ENCODE data around the gene UNC5A. TPM values are rescaled to one million over a fixed set of nuclear protein-coding genes. Genes with fewer than 3 reads are reported as not detected.

The UNC5A gene
- total RNA-seq, 6 experiments from 2014 or later = not detected

DNA sequence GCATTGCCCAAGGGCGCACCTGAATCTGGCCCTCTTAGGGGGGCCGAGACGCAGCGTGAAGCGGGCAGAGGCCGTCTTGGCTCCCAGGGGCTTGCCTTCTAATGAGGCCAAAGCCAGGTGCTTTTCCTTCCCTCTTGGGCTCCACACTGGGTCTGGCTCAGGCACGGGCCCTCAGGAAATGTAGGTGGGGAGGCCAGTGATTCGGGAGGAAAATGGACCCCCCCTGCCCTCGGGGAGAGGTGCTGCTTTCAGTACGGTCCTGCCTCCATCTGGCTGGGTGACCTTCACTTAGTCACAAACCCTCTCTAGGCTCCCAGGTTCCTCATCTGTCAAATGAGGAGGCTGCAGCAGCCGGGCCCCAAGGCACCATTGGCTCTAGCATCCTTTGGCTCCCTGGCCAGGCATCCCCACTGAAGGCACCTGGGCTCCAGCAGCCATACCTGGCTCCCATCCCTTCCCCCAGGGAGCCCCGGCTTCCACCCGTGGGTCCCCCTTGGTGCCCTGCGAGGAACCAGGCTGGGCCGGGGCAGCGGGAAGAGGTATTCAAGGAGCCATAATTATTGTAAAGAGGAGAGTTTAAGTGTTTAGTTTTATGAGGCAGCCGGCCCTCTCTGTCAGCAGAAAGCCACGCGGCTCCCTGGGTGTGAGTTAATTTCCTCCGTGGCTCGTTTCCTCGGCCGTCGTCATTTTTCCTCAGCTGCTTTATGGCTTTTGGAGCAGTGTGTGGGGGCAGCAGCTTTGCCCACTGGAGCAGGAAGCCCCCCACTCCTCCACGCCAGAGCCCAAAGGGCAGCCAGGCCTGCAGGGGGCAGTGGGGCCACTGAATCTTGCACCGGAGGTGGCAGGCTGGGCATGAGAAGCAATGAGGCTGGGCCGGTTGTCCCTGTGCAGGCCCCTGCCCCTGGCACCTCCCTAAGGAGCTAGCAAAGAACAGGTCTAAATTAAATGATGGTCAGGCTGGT, 24.9 kb upstream of the UNC5A start:
- Histone ChIP-seq H3K27me3 (no peaks in the 10 kb centered on the region), H3K4me1 (no peaks in the 10 kb centered on the region), H3K36me3 (no peaks in the 10 kb centered on the region), H3K4me3 (no peak overlapping the region), H3K27ac (no peak overlapping the region), H3K9me3 (no peaks in the 10 kb centered on the region)
- ATAC-seq = no peak
- intact Hi-C loops (cut with DNase I) = no loop called here
- peak in 1 of 3 donors; percentile 40 for DNase-seq
- TF ChIP-seq POLR2A (IDR thresholded peaks at IDR 0.05) = no peak
- TF ChIP-seq, protein P1, sequence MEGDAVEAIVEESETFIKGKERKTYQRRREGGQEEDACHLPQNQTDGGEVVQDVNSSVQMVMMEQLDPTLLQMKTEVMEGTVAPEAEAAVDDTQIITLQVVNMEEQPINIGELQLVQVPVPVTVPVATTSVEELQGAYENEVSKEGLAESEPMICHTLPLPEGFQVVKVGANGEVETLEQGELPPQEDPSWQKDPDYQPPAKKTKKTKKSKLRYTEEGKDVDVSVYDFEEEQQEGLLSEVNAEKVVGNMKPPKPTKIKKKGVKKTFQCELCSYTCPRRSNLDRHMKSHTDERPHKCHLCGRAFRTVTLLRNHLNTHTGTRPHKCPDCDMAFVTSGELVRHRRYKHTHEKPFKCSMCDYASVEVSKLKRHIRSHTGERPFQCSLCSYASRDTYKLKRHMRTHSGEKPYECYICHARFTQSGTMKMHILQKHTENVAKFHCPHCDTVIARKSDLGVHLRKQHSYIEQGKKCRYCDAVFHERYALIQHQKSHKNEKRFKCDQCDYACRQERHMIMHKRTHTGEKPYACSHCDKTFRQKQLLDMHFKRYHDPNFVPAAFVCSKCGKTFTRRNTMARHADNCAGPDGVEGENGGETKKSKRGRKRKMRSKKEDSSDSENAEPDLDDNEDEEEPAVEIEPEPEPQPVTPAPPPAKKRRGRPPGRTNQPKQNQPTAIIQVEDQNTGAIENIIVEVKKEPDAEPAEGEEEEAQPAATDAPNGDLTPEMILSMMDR (IDR thresholded peaks at IDR 0.05) = no peak
- WGBS (ENCODE audit: insufficient coverage, low coverage, low lambda C conversion rate, missing lambda C conversion rate) = 48% methylated on average over 12 of the region's 27 CpGs

DNA sequence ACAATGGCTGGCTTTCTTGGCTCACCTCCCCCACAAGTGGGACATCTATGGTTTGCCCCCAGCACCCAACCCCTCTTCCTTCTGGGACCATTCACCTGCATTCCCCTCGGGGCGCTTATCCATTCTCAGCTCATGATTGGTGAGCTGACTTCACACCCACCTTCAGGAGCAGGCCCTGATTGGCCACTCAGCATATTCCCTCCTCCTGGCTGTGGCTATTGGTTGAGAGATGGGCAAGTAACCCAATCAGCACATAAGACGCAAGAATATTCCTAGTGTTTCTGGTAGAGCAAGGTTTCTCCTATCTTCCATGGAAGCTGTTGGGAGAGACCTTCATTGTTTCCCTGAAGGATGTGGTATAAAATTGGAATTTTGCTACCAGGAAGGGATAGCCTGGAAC, 22.7 kb upstream of the UNC5A start:
- WGBS (ENCODE audit: insufficient coverage, low coverage, low lambda C conversion rate, missing lambda C conversion rate) = 47% methylated on average over 3 of the region's 3 CpGs
- Histone ChIP-seq H3K4me1 (no peaks in the 10 kb centered on the region), H3K27me3 (no peaks in the 10 kb centered on the region)

GRCh38 chr5:176788091-176788490, 22.3 kb upstream of the UNC5A start:
- DNase-seq (no peak), ATAC-seq (no peak)
- intact Hi-C loops (cut with DNase I) = no loop called here
- no peaks in the 10 kb centered on the region for H3K27me3 ChIP-seq
- TF ChIP-seq, protein P1 (IDR thresholded peaks at IDR 0.05) = no peak
- TF ChIP-seq POLR2A (IDR thresholded peaks at IDR 0.05) = no peak
- H3K4me3 ChIP-seq = no peak overlapping the region
- H3K9me3 ChIP-seq = no peaks in the 10 kb centered on the region
- H3K4me1 ChIP-seq = no peaks in the 10 kb centered on the region
- WGBS (ENCODE audit: insufficient coverage, low coverage, low lambda C conversion rate, missing lambda C conversion rate) = 42% methylated on average over 4 of the region's 7 CpGs
- H3K27ac ChIP-seq = no peak overlapping the region
- H3K36me3 ChIP-seq = no peaks in the 10 kb centered on the region

More for the DNA sequence above, 22.7 kb upstream of the UNC5A start:
- Histone ChIP-seq H3K9me3 (no peaks in the 10 kb centered on the region), H3K36me3 (no peaks in the 10 kb centered on the region), H3K4me3 (no peak overlapping the region), H3K27ac (no peak overlapping the region)
- DNase-seq (no peak), ATAC-seq (no peak)
- intact Hi-C loops (cut with DNase I) = no loop called here
- TF ChIP-seq, protein P1 (IDR thresholded peaks at IDR 0.05) = no peak
- no peak for TF ChIP-seq POLR2A (IDR thresholded peaks at IDR 0.05)

- Histone ChIP-seq H3K27ac (no peak overlapping the region), H3K9me3 (no peaks in the 10 kb centered on the region), H3K27me3 (no peaks in the 10 kb centered on the region), H3K36me3 (no peaks in the 10 kb centered on the region), H3K4me3 (no peak overlapping the region), H3K4me1 (no peaks in the 10 kb centered on the region)
- DNase-seq = no peak
- intact Hi-C loops (cut with DNase I) = no loop called here
- TF ChIP-seq, protein P1 (IDR thresholded peaks at IDR 0.05) = no peak
- TF ChIP-seq POLR2A (IDR thresholded peaks at IDR 0.05) = no peak
- ATAC-seq = no peak
- 45% methylated on average over 15 of the region's 20 CpGs for WGBS (ENCODE audit: insufficient coverage, low coverage, low lambda C conversion rate, missing lambda C conversion rate)
Measured at GRCh38 chr5:176788941-176789872, 21.2 kb upstream of the UNC5A start.
